ENCODE measurements around the gene ADGRL3.

DNA sequence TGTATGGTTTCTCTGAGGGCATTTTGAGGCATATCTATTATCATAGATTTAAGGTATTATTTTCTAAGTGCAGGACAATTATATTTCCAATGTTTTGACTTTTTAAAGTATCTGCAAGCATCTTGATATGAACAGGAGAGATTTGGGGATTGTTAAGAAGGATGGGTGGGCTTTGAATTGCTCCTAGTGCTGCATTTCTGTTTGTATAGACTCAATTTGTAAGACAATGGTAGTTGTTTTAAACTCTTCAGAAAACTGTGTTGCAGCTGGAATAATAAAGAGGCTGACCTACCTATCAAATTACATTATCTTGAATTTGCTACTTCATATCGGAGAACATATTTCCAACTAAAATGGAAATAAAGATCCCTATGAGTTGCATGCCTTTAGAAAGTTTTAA is 570.3 kb downstream of the ADGRL3 start:
- TF ChIP-seq CTCF (IDR thresholded peaks at IDR 0.05) (no peak), POLR2A (IDR thresholded peaks at IDR 0.05) (no peak), POLR2AphosphoS5 (IDR thresholded peaks at IDR 0.05) (no peak)

Data from transverse colon (tissue), 4 donors.